Activated CD4-positive, alpha-beta T cell treated with anti-CD3 and anti-CD28 coated beads, Interleukin-10, Interleukin-2, amounts not matched to agents 100 ng/mL and 50 ng/mL, durations not matched to agents 16 hours and 8 hours (primary cell): ENCODE data around the gene DPYD.

ENCODE experiments used
- DNase-seq: peaks from one replicate; pipeline ENCODE4 v3.0.0-alpha.2; 2020

The DPYD gene

GRCh38 chr1:97174039-97174704 is 746.7 kb downstream of the DPYD start:
- DNase-seq, result no peak

- DNase-seq, result no peak
These were observed 750.5 kb downstream of the DPYD start for GRCh38 chr1:97170300-97170699.

- DNase-seq, result no peak
These were observed 752.8 kb downstream of the DPYD start for GRCh38 chr1:97168056-97168455.

GRCh38 chr1:97167246-97167645 is 753.6 kb downstream of the DPYD start:
- DNase-seq, result no peak

- DNase-seq, result no peak
These were observed 754.2 kb downstream of the DPYD start for GRCh38 chr1:97166626-97167025.

- no peak for DNase-seq
These were observed 756.6 kb downstream of the DPYD start for GRCh38 chr1:97164276-97164639.

GRCh38 chr1:97163591-97164275 is 757.1 kb downstream of the DPYD start:
- DNase-seq, result no peak

- no peak for DNase-seq
These were observed 760.0 kb downstream of the DPYD start for GRCh38 chr1:97160818-97161217.

GRCh38 chr1:97159342-97159741 is 761.5 kb downstream of the DPYD start:
- DNase-seq, result no peak

- DNase-seq, result no peak
These were observed 762.1 kb downstream of the DPYD start for GRCh38 chr1:97158691-97159096.

- no peak for DNase-seq
These were observed 762.8 kb downstream of the DPYD start for GRCh38 chr1:97157991-97158390.

GRCh38 chr1:97151651-97152050 is 769.2 kb downstream of the DPYD start:
- no peak for DNase-seq

- no peak for DNase-seq
These were observed 775.4 kb downstream of the DPYD start for GRCh38 chr1:97145321-97145956.

GRCh38 chr1:97144527-97144926 is 776.3 kb downstream of the DPYD start:
- DNase-seq, result peak; percentile 24

- DNase-seq, result no peak
These were observed 777.5 kb downstream of the DPYD start for GRCh38 chr1:97143236-97143882.

GRCh38 chr1:97140611-97141010 is 780.2 kb downstream of the DPYD start:
- no peak for DNase-seq

GRCh38 chr1:97139512-97139911 is 781.3 kb downstream of the DPYD start:
- DNase-seq, result no peak

GRCh38 chr1:97138515-97139032 is 782.3 kb downstream of the DPYD start:
- no peak for DNase-seq

GRCh38 chr1:97137862-97138514 is 782.8 kb downstream of the DPYD start:
- DNase-seq, result peak; percentile 40

- DNase-seq, result no peak
These were observed 783.8 kb downstream of the DPYD start for GRCh38 chr1:97136996-97137395.

- DNase-seq, result no peak
These were observed 784.9 kb downstream of the DPYD start for GRCh38 chr1:97135972-97136371.

GRCh38 chr1:97128426-97128825 is 792.4 kb downstream of the DPYD start:
- DNase-seq, result no peak
